GM12801 (cell line): ENCODE measurements around the gene VN1R5.

Experiments used
- TF ChIP-seq, protein P1 (sequence below): IDR thresholded peaks from one replicate; pipeline ENCODE4 v1.5.1; 2011; ENCODE audit warnings: control low read depth; ENCODE audit not compliant: insufficient read length; ENCODE audit errors: extremely low read depth

The VN1R5 gene

DNA sequence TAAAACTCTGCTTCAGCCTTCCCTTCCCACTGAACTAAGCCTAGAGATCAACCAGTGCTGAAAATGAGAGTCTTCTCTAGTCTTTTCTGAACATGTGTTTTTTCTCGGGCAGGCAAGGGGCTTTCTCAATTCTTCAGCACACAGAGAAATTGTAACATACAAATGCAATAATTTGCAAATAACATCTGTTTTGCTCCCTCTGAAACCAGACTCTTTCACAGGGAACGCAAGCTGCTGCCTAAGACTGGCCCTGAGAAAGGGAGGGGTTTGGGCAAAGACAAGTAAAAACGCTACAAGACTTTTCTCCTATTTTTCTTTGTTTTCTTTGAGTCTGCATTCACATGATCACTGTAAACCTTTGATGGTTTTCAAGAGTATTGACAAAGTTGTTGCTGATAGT, 39.6 kb upstream of the VN1R5 start:
- TF ChIP-seq, protein P1, sequence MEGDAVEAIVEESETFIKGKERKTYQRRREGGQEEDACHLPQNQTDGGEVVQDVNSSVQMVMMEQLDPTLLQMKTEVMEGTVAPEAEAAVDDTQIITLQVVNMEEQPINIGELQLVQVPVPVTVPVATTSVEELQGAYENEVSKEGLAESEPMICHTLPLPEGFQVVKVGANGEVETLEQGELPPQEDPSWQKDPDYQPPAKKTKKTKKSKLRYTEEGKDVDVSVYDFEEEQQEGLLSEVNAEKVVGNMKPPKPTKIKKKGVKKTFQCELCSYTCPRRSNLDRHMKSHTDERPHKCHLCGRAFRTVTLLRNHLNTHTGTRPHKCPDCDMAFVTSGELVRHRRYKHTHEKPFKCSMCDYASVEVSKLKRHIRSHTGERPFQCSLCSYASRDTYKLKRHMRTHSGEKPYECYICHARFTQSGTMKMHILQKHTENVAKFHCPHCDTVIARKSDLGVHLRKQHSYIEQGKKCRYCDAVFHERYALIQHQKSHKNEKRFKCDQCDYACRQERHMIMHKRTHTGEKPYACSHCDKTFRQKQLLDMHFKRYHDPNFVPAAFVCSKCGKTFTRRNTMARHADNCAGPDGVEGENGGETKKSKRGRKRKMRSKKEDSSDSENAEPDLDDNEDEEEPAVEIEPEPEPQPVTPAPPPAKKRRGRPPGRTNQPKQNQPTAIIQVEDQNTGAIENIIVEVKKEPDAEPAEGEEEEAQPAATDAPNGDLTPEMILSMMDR, result no peak

DNA sequence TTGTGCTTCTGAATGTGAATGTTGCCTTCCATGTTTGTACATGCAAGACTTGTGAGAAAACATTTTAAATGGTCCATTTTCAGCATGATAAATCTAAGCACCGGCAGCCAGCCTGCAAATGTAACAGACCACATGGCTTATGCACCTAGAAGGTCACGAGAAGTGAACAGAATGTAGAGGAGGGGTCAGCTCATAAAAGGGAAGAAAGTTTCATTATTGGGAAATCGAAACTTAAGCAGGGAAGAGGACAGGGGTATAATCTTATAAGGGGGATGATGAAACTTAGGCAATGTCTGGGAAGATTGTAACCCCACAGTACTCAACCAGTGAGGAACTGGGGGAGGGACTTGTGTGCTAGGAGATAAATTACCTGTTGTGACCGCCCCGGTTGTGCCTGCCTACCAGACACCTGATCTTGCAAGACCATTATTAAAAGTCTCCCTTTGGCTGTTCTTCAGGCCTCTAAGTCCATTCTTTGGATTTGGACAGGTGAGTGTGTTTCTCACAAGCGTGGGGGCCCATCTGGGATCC, 37.7 kb upstream of the VN1R5 start:
- TF ChIP-seq, protein P1, result no peak

DNA sequence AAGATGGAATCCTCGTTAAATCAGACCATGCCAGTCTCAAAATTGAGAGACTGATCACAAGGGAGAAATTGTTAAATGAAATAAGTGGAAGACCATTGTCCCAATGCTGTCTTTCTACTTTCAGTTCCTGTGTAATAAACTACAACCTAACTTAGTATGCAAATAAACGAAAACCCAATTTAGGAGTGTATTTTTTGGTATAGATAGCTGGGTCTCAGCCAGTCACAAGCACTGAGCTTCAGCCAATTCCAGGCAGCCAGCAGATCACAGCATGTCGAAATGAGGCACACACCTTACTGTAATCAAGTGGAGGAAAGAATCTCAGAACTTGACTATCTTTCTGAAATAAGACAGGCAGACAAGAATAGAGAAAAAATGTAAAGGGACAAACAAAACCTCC, 33.0 kb upstream of the VN1R5 start:
- TF ChIP-seq, protein P1, result no peak

DNA sequence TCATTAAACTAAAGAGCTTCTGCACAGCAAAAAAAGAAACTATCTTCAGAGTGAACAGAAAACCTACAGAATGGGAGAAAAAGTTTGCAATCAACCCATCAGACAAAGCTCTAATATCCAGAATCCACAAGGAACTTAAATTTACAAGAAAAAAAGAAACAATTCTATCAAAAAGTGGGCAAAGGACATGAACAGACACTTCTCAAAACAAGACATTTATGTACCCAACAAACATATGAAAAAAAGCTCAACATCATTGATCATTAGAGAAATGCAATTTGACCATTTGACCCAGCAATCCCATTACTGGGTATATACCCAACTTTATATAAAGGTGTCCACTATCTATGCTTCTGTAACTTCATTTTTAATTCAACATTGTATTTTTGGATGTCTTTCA, 31.1 kb upstream of the VN1R5 start:
- TF ChIP-seq, protein P1, result no peak

DNA sequence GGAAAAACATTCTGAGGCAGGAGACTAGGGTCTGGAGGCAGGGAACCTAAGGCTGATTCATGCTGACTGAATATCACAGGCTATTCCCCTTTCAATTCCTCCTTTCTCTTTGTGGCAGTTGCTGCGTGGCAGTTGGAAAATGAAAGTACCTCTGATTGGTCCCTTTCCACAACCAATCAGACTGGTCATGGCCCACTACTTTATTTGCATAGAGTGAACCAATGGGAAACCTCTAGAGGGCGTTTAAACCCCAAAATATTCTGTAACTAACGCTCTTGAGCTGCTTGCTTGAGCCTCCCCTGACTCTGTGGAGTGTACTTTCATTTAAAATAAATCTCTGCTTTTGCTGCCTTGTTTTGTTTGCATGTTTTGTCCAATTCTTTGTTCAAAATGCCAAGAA, 27.7 kb upstream of the VN1R5 start:
- TF ChIP-seq, protein P1, result no peak

DNA sequence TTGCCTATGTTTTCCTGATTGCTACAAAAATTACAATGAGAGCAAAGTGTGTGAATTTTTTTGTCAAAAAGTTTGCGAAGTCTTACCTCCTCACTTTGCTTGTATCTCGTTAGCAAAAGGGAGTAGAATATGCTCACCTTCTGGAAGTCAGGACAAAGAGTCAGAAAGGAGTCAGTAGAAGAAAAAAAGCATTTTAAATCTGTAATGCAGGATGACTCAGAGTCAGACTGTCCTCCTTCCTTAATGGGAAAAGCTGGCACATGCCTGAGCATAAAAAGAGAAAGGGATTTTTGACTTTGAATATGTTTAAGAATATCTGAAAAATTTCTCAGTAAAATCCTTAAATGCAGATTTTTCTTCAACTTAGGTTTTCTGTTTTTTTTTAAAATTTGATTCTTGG, 14.2 kb upstream of the VN1R5 start:
- TF ChIP-seq, protein P1, result no peak

DNA sequence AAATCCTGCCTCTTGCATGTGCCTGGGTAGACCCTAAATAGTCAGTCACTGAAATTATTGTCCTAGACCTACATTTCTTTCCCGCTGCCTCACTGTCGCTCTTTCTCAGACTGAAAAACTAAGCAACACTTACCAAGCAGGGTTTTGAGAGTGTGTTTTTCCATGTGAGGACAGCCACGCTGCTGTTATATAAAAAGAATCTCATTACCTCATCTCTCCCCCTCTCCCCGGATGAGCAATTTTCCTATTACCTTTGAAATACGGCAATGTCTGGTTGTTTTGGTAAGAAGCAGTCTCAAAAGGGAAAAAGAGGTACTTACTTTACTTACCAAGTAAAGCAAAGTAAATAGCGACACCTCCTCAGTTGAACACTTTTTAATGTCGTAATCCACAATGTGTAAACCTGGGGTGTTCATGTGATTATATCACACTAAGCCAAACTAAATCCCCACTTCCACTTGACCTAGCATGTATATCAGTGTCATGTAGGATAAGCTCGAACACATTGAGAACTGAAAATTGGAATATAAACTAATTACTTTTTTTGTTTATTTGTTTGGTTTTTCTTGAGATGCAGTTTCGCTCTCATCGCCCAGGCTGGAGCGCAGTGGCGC, 12.2 kb upstream of the VN1R5 start:
- TF ChIP-seq, protein P1, result no peak
